GM18517 (cell line): ENCODE measurements around the gene SULT1E1.

ENCODE experiments used
- ATAC-seq: cut with Tn5 transposase; IDR thresholded peaks from one replicate; pipeline ENCODE4 v1.9.1; 2021; ENCODE audit warnings: mild to moderate bottlenecking, moderate library complexity; ENCODE audit not compliant: unreplicated experiment

The SULT1E1 gene

DNA sequence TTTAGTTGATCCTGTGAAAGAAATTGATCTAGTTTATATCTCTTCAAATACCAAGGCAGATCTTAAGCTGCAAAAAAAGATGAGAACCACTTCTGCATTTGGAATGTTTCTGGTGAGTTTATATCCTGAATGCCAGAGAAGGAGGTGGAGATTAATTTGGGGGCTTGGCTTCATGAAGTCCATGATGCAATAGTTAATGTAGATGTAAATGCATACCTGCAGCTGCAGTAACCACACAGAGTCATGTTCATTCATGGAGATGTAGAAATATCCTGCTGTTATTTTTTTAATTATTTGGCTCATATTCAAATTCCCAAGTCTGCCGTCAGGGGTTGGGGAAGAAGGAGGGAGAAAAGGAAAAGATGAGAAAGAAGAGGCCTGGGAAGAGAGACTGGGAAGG is at the start of gene SULT1E1:
Gene SULT1E1, minus strand, starts transcription at position 94 of the 400 bp plus-strand sequence. CDS start 2,501 bp downstream, outside the sequence.
- ATAC-seq: no peak

DNA sequence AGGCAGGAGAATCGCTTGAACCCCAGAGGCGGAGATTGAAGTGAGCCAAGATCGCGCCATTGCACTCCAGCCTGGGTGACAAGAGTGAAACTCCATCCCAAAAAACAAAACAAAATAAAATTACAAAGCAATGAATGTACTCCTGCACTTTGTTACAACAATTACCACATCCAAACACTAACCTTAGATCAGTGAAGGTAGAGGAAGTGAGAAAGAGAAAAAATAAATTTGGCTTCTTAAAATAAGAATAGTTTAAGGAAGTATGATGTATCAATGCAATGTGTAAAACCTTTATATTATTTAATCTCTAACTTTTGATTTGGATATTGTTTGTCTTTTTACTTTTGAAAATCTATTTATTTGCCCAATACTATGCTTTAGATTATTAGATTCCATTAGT is 49.2 kb upstream of the SULT1E1 start:
- no peak for ATAC-seq

DNA sequence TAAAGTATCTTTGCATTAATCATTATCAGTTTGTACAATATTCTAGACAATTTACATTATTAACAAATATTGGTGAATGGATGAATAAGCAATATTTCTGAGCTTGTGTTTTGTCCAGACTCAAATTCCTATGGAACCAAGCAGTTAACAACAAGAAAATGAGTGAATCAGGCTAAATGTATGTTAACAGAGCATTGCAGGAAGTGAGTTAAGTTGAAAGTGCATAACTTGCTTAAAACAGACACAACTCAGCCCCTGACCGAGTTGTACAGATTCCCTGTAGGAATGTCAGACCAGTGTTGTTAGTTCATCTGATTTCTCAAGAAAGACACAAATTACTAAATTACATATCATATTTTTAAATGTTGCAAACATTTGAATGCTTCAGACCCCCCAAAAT is 47.2 kb upstream of the SULT1E1 start:
- no peak for ATAC-seq

- ATAC-seq: peak; percentile 54
Measured at GRCh38 chr4:69896530-69897116, 36.7 kb upstream of the SULT1E1 start.

DNA sequence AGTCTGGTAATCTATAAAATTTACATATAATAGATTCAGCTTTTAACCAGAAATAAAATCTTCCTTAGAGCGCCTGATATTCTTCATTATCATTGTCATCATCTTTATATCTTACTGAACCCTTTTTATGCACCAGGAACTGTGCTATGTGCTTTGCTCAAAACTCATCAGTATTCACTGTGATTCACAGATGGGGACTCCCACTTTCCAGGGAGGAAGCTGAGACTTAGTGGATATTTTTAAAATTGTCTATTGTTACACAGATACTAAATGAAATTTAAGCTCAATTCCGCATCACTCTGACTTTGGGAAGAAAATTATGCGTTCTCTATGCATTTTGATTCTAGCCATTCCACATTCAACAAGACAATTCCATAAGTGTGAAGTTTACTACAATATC is 34.8 kb upstream of the SULT1E1 start:
- ATAC-seq: no peak

- no peak for ATAC-seq
Measured at GRCh38 chr4:69894186-69894585, 34.2 kb upstream of the SULT1E1 start.

GRCh38 chr4:69888336-69888735 is 28.4 kb upstream of the SULT1E1 start:
- no peak for ATAC-seq

GRCh38 chr4:69882150-69882549 is 22.2 kb upstream of the SULT1E1 start:
- ATAC-seq: no peak

GRCh38 chr4:69881173-69881773 is 21.3 kb upstream of the SULT1E1 start:
- peak; percentile 84 for ATAC-seq

- no peak for ATAC-seq
Measured at GRCh38 chr4:69878250-69878649, 18.3 kb upstream of the SULT1E1 start.

DNA sequence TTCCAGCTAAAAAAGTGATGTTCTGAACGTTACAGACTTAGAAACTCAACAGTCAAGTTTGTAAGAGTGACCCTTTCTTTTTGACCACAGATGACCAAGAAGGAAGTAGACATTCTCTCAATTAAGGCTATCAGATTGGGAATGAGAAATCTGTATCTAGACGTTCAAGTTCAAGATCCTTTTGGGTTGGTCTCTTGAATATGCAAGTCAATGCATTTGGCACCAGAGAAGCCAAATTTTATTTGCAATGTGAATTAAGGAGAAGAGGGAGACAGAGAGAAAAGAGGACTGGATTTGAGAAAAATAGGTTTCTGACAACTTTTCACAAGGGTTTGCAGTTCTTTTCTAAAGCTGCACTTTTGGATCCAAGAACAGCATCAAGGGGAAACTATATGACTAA is 17.5 kb upstream of the SULT1E1 start:
- ATAC-seq: no peak

DNA sequence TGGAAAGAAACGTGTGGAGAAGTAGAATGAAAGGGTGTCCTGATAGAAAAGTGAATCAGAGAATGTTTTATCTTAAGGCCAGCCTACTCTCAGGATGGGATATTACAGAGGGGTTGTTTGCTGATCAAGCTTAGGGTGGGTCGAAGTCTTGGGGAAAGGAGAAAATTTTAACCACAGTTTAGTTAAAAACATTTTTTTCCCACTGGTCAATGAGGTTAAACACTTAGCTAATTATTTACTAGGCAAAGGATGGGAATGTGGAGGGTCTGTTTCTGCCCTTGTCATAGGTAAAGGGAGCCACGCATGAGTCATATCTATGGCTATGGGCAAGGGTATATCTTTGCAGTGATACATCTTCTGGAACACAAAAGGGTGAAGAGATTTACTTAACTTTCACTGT is 16.1 kb upstream of the SULT1E1 start:
- ATAC-seq: no peak

DNA sequence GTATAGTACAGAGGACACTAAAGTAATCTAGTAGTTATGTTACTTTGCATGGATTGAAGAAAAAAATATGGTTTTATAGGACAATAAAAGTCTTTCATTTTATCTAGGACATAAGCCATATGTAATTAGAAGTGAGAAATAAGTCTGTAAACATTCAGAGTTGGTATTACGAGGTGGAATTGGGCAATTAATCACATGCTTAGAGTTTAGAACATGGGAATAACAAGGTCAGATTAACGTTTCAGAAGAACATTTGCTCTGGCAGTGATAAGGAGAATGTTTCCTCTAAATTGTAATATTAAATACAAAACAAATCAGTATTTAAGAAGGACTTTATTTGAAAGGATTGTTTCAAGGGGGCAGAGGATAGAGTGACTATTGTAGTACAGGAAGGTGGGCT is 15.6 kb upstream of the SULT1E1 start:
- ATAC-seq: no peak

GRCh38 chr4:69874507-69874906 is 14.6 kb upstream of the SULT1E1 start:
- ATAC-seq: no peak

DNA sequence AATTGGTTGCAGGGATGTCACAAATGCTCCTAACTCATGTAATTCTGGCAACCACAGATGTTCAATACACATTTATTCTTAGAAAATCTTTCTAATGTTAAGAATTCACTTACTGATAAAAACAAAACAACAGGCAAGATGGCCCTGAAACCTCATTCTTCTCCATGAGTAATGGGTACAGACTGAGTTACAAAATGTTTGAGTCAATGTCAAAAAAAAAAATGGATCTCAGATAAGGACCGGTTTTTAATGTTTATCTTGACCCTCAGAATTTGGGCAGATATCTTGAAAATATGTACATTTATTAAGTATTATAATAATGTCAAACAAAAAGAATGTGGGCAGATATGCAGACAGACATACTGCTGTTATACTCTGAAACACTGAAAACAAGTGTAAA is 1.8 kb upstream of the SULT1E1 start:
- no peak for ATAC-seq

DNA sequence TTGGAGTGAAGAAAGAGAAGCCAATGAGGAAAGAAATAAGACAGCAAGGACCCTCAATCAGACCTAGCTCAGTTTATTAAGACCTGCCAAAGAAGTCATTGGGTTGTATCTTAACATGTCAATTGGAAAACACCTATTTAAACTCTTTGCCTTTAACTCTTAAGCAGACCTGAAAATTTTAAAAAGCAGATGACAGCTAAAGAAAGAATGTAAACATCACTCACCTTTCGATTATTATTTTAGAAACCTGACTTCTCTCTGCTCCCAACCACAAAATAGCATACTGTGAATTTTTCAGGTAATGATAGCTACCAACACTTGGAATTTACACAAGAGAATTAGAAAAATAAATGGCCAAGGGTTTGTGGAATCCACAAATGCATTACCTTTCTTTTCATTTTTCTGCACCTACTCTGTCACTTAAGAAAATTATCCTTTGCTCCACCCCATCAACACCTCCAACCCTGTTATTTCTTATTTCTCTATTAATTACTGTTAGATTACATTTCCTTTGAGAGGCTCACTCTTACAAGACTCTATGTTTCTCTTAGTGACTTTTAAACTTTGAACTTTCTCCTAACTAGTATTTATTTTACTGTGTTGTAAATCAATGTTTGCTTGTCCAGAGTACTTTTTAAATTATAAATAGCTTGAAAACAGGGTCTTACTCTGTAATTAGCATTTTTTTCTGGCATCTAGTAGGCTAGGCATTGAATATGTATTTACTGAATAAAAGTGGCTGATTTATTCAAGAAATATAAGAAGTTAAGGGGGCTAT is 765 bp upstream of the SULT1E1 start:
- no peak for ATAC-seq

DNA sequence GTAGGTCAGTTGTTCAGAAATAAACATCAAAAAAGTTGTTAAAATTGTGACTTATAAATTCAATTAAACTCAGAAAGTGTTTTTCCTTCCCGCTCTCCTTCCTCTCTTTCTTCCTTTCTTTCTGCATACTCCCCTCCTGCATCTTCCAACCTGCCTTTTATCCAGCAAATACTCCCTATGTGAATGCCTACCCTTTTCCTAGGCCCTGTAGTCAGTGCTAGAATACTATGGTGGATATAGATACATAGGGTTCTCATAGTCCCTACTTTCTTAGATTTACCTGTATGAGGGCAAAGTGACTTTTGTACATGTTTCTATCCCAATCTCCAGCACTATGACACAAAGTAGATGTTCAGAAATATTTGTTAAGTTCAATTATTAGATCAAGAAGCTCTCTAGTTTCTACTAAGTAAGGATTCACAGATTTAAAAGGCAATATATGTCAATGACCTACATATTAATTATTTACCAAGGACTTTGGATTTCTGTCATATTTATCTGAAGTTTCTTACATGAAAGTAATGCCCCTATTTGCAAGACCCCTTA is 732 bp downstream of the SULT1E1 start:
- no peak for ATAC-seq

DNA sequence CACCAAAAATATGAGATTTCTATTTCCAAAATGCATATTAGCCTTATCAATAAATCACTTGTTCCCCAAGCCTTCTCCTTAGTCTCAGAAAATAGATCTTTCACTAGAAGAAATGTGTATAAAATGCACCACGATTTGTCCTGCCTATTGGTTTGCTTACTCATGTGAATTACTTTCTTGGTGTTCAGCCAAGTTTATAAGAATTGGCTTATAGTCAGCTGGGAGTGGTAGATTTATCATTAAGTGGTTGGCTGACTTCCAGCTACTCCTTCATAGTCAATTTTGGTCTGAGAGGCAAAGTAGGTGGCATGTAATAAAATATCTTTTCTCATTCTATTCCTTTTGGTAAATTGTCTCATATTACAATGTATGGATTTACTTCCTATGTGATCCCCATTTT is 1.3 kb downstream of the SULT1E1 start:
- ATAC-seq: no peak

DNA sequence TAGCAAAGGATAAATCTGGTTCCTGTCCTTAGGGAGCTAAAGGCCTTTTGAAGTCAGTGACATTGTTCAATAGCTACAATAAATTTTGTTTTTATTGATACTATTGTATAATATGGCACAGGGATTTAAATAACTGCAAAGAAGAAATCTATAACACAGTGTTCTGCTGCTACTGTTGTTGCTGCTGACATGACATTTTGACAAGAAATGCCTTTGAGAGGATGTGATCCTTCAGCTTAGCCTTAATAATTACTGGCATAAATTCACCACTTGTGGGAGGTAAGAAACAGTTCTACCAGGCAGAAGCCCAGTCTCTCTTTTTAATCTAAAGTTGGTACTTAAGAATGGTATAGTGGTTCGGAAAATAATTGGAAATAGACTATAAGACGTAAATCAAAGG is 4.1 kb downstream of the SULT1E1 start:
- no peak for ATAC-seq

- peak; percentile 92 for ATAC-seq
Measured at GRCh38 chr4:69849969-69850368, 10.0 kb downstream of the SULT1E1 start.

- no peak for ATAC-seq
Measured at GRCh38 chr4:69849297-69849696, 10.6 kb downstream of the SULT1E1 start.

GRCh38 chr4:69848028-69848427 is 11.9 kb downstream of the SULT1E1 start:
- ATAC-seq: no peak
